Upper lobe of left lung (tissue), 4 donors: Measurements from ENCODE around the gene CTTN.

ENCODE experiments used
- CTCF ChIP-seq, 6 experiments: fragments of 450-650 bp in 4 of 6; fragments of 200-600 bp in 2 of 6; sonication (generic) in 2 of 6; IDR thresholded peaks; one replicate each; pipeline ENCODE4 v1.5.1; 2016 to 2019; ENCODE audit warnings: antibody characterized with exemption in 6 of 6
- POLR2A ChIP-seq, 4 donors: fragments of 450-650 bp; IDR thresholded peaks; one replicate each; pipeline ENCODE4 v1.5.1; 2016 to 2017; ENCODE audit warnings: antibody characterized with exemption in 4 of 4, mild to moderate bottlenecking in 2 of 4
- POLR2AphosphoS5 ChIP-seq, 2 donors: sonication (generic); formaldehyde crosslinking; IDR thresholded peaks; one replicate each; pipeline ENCODE4 v1.5.1; 2017; ENCODE audit warnings: antibody characterized with exemption in 2 of 2

- TF ChIP-seq CTCF (IDR thresholded peaks at IDR 0.05) = no peak
- TF ChIP-seq POLR2AphosphoS5 (IDR thresholded peaks at IDR 0.05) = no peak
- TF ChIP-seq POLR2A (IDR thresholded peaks at IDR 0.05) = no peak
These were observed 45.7 kb upstream of the CTTN start for GRCh38 chr11:70352601-70353000.
